ENCODE data around the gene BEX3. TPM values are rescaled to one million over a fixed set of nuclear protein-coding genes. Genes with fewer than 3 reads are reported as not detected.

The BEX3 gene
- total RNA-seq, 1 donor from 2014 or later = 147 TPM

GRCh38 chrX:103415068-103415467 lies 38.7 kb downstream of the BEX3 start:
- intact Hi-C loops (cut with micrococcal nuclease) = no loop called here
- ATAC-seq (no peak), DNase-seq (no peak)

- intact Hi-C loops (cut with micrococcal nuclease) = no loop called here
- DNase-seq (no peak), ATAC-seq (no peak)
These were observed 39.2 kb downstream of the BEX3 start for GRCh38 chrX:103415528-103415927.

GRCh38 chrX:103417370-103417769 lies 41.0 kb downstream of the BEX3 start:
- ATAC-seq (no peak), DNase-seq (no peak)
- intact Hi-C loops (cut with micrococcal nuclease) = no loop called here

DNA sequence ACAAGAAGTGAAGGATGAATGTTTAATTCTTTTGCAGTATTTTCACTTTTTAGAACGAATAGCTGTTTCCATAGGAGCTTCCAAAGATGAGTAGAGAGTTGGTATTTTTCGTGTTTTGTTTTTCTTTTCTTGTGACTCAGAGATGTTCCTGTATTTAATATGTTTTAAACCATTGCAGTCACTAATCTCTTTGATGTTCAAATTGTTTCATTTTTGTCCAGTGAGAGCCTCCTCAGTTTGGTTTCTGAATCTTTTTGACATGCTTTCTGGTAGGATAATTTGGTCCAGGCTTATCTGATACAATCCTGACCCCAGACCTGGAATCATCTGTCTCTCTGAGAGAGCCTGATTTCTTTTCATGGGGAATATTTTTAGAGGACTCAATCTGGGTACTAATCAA lies 41.6 kb downstream of the BEX3 start:
- ATAC-seq (no peak), DNase-seq (no peak)
- intact Hi-C loops (cut with micrococcal nuclease) = no loop called here

DNA sequence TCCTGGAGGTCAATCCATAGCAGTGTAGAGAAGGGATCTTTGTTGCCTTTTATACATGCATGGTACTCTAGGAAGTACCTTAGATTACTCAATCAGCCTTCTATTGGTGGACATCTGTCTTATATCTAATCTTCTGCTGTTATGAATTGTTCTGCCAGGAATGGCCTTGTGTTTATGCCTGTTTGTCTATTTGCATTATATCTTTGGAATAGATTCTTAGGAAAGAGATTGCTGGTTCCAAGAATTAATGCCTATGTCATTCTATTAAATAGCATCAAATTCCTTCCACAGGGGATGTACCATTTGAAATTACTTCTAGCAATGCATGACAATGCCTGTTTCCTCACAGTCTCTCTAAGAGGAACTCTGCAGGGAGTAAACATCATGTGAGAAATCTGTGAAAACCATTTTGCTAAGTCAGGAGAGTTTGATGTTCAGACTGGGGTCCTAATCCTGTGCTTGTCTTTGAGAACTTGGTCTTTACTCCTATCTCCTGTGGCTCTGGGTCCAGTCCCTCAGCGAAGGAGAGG lies 42.5 kb downstream of the BEX3 start:
- DNase-seq (no peak), ATAC-seq (no peak)
- intact Hi-C loops (cut with micrococcal nuclease) = no loop called here

- intact Hi-C loops (cut with micrococcal nuclease) = no loop called here
- no peak for ATAC-seq
- DNase-seq = no peak
These were observed 47.8 kb downstream of the BEX3 start for GRCh38 chrX:103423955-103424638.

Other genes with a start within 250 kb of the BEX3 start
- gene BEX4, start 161.4 kb upstream of the BEX3 start, total RNA-seq = 29.6 TPM
- 37.5 TPM for gene TCEAL8, start 121.4 kb upstream of the BEX3 start, total RNA-seq
- gene TCEAL5, start 99.8 kb upstream of the BEX3 start, total RNA-seq = 0.22 TPM
- 1.3 TPM for gene BEX2, start 65.5 kb upstream of the BEX3 start, total RNA-seq
- 4.0 TPM for gene TCEAL7, start 46.3 kb upstream of the BEX3 start, total RNA-seq
- gene TCEAL9, start 20.0 kb upstream of the BEX3 start, total RNA-seq = 18.4 TPM
- gene RAB40A, start 143.0 kb downstream of the BEX3 start, total RNA-seq = 0.10 TPM
- 66.1 TPM for gene TCEAL4, start 209.0 kb downstream of the BEX3 start, total RNA-seq
- gene TCEAL3, start 231.4 kb downstream of the BEX3 start, total RNA-seq = 24.5 TPM

All from left ventricle myocardium superior (tissue), 1 donor.